ENCODE data around the gene TRDN.
"Not testable (repeated sequence)": the region's sequence is repeated elsewhere in the genome, so short reads cannot be mapped to it uniquely, and the experiment has no call there.

The TRDN gene

DNA sequence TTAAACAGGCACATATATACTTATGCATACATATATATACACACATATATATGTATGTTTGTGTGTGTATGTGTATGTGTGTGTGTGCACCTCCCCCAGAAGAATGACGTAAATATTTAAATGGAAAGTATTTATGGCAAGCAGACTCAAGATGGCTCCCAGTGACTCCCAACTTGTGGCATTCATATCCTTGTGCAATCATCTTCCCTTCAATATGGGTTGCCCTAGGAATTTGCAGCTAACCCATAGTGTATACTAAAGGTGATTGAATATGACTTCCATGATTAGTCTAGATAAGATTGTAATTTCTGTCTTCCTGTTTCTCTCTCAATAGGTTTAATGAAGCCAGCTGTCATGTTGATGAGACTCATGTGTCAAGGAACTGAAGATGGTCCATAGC lies 127.6 kb downstream of the TRDN start:
- in situ Hi-C loops (cut with HindIII; ENCODE audit: low sequenced_read_pairs), result no loop called here

DNA sequence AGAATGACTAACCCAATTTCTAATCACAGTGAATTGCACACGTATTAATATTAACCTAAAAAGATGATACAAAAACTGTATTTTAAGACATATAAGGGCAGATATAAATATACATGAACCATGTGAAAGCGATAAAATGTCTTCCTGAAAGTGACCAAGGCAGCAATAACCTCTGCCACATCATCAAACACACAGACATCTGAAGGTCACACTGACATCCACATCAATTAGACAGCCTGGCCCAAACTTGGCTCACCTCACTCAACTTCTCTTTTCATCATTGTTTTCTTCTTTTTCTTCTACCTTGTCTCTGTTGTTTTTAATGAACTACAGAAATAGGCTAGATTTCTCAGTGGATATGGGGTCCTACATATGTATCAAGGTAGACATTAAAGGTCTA lies 128.5 kb downstream of the TRDN start:
- in situ Hi-C loops (cut with HindIII; ENCODE audit: low sequenced_read_pairs), result no loop called here

DNA sequence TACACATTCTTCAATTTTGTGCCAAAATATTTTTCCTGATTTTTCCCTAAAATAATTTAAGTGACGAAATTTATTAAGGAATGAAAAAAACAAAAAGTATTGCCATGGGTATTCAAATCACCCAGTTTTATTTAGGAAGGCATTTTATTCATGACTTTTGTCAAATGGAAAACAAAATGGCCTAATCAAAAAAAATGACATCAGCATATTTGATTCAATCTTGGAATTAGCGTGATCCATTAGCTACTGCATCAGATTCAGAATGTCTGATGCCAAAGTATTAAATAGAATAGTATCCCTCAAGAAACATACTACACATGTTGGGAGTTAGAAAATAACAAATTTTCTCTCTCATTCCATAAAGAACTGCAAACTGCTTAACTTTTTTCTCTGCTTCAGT lies 129.2 kb downstream of the TRDN start:
- in situ Hi-C loops (cut with HindIII; ENCODE audit: low sequenced_read_pairs), result no loop called here

DNA sequence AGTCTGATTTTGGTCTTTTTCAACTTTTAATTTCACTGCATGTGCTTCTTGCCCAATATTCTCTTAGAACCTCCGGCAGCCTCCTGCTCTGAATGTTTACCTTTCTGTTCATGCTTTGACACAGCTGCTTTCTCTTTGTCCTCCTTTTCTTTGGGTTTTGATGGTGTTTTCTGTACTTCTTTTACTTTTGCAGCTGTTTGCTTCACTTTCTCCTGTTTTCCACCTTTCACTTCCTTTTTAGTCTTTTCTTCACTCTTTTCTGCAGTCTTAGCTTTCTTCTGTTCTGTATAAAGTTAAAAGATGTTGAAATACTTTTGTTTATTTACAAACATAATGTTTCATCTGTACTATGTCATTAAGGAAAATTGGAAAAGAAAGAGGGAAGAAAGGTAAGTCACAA lies 133.1 kb downstream of the TRDN start:
- in situ Hi-C loops (cut with HindIII; ENCODE audit: low sequenced_read_pairs), result no loop called here

DNA sequence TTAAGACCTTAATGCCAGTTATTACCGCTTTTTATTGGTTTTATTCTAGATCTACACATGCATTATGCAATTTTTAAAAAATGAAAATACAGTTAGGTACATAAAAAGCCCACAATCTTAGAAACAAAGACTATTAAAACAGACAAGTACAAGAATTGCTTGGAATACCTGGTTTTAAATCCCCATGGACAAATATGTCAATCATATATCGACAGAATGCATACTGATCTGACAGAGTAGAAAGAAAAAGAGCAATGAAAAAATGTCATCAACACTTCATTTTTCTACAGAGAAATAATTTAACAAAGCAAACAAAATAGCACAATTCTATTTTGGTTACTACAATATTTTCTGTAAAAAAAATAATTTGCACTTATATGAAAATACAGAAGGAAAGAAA lies 139.7 kb downstream of the TRDN start:
- in situ Hi-C loops (cut with HindIII; ENCODE audit: low sequenced_read_pairs), result no loop called here

DNA sequence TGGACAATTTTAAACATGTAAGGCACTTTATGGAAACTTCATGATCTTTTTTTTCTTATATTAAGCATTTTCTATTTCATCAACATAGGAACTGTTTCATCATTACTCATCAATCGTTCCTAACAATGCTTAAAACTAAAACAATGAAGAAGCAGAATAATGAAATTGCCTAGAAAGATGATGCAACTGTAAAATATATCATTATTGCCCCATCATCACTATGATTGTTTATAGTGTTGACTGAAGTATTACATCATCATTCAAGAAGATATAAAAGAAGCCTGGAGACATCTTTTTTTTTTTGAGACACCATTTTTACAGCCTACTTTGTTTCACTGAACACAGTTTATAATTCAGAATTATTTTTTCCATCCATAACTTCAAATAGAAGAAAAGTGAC lies 147.2 kb downstream of the TRDN start:
- in situ Hi-C loops (cut with HindIII; ENCODE audit: low sequenced_read_pairs), result no loop called here

DNA sequence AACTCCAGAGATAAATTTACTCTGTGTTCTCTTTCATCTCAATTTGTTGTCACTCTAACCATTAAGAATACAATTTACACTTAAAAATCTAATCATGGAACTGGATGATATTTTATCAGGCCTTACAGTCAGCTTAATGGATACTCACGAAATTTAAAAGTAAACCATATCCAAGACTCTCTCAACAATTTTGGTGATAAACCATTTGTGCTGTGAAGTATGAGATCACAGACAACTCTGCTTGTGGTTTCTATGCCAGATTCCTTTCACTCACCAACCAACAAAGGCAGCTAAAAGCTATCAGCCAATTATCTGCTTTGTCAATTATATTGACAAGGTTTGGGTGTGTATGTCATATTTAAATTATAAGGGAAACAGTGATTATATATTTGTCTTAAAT lies 155.8 kb downstream of the TRDN start:
- in situ Hi-C loops (cut with HindIII; ENCODE audit: low sequenced_read_pairs), result no loop called here

DNA sequence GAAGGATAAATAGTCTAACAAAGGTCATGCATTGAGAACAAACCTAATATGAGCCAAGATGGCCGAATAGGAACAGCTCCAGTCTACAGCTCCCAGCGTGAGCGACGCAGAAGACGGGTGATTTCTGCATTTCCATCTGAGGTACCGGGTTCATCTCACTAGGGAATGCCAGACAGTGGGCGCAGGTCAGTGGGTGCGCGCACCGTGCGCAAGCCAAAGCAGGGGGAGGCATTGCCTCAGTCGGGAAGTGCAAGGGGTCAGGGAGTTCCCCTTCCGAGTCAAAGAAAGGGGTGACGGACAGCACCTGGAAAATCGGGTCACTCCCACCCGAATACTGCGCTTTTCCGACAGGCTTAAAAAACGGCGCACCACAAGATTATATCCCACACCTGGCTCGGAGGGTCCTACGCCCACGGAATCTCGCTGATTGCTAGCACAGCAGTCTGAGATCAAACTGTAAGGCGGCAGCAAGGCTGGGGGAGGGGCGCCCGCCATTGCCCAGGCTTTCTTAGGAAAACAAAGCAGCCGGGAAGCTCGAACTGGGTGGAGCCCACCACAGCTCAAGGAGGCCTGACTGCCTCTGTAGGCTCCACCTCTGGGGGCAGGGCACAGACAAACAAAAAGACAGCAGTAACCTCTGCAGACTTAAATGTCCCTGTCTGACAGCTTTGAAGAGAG lies 164.6 kb downstream of the TRDN start:
- in situ Hi-C loops (cut with HindIII; ENCODE audit: low sequenced_read_pairs), result not testable (repeated sequence)

DNA sequence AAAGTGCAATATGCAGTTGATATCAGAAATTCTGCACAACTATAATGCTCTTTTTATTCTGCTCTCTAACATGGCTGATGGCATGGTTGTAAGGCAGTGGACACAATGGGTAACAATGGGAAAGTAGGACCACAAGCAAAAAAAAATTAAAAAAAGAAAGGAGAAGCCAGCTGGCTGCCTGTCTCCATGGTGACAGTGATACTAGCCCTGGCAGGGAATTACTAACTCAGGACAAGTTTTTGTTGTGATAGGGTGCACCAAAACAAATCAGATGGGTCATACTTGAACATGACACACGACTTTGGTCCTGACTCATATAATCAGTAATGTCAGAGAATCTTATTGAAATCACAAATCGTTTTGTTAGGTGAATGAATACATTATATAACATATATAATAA lies 169.4 kb downstream of the TRDN start:
- in situ Hi-C loops (cut with HindIII; ENCODE audit: low sequenced_read_pairs), result no loop called here

DNA sequence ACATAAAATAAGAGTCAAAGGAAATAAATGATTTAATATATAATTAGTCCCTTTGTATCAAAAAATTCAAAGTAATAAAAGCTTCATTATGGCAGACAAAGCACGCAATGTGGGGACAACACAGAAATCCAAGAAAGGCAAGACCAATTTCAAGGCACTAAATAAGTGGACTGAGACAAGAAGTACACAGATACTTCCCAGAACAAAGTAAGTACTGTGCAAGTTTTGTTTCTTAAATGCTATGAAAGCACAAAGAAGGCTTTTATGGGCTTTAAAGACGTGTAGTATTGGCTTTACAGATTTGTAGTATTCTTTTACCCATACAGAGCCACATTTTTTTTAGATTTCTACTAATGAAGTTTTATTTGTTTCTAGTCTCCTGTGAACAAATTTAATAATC lies 174.6 kb downstream of the TRDN start:
- in situ Hi-C loops (cut with HindIII; ENCODE audit: low sequenced_read_pairs), result no loop called here

DNA sequence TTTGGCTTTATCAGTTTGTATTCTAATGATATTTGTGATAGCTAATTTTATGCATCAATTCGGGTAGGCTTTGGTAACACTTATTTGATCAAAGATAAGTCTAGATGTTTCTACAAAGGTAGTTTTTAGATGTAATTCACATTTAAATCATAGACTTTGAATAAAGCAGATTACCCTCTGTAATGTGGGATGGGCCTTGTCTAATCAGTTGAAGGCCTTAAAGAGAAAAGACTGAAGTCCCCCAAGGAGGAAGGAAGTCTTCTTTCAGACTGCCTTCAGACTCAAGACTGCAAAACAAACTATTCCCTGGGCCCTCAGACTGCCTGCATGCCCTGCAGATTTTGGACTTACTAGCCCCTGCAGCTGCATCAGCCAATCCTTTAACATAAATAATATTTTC lies 178.5 kb downstream of the TRDN start:
- in situ Hi-C loops (cut with HindIII; ENCODE audit: low sequenced_read_pairs), result no loop called here

DNA sequence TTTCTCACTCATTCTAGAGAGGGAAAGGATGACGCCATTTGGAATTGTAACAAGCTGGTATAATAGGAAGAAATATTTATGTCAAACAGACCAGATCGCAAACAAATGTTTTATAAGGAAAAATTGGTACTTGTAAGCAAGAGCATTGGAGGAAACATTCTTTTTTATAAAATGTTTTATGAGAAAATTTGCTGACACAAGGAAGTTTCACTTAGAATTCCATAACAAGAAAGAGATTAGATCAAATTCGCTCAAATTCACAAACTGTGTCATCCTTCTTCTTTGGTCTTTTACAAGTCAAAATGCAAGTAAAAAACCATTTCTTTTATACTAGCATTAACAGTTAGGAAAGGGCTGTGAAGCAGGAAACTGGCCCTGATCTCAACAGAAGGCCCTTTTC lies 179.9 kb downstream of the TRDN start:
- in situ Hi-C loops (cut with HindIII; ENCODE audit: low sequenced_read_pairs), result no loop called here

DNA sequence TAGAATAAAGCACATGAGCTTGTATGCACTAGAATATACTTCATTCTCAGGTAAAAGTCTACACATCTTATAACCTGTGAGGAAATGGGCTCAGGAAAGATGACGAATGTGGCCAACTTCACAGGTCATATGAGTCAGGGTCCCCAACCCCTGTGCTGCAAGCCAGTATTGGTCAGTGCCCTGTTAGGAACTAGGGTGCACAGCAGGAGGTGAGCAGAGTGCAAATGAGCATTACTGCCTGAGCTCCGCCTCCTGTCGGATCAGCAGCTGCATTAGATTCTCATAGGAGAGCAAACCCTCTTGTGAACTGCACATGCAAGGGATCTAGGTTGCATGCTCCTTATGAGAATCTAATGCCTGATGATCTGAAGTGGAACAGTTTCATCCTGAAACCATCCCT lies 182.3 kb downstream of the TRDN start:
- in situ Hi-C loops (cut with HindIII; ENCODE audit: low sequenced_read_pairs), result no loop called here

DNA sequence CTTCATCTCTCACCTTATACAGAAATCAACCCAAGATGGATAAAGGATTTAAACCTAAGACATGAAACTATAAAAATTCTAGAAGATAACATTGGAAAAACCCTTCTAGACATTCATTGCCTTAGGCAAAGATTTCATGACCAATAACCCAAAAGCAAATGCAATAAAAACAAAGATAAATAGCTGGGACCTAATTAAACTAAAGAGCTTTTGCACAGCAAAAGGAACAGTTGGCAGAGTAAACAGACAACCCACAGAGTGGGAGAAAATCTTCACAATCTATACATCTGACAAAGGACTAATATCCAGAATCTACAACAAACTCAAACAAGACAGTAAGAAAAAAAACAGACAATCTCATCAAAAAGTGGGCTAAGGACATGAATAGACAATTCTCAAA lies 183.7 kb downstream of the TRDN start:
- in situ Hi-C loops (cut with HindIII; ENCODE audit: low sequenced_read_pairs), result not testable (repeated sequence)

DNA sequence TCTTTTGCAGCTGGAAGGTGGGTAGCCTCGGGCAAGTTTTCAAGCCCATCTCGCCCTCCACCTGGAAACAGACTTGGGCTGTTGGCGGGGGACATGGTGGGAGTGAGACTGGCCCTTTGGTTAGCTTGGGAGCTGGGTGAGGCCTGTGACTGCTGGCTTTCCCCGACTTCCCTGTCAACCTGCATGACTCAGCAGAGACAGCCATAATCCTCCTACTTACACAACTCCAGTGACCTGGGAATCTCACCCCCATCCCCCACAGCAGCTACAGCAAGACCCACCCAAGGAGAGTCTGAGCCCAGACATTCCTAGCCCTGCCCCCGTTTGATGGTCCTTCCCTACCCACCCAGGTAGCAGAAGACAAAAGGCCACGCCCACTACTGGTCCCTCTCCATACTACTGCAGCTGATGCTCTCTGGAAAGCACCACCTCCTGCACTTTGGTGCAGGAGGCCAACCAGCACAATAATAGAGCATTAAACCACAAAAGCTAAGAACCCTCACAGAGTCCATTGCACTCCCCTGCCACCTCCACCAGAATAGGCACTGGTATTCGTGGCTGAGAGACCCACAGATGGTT lies 188.4 kb downstream of the TRDN start:
- in situ Hi-C loops (cut with HindIII; ENCODE audit: low sequenced_read_pairs), result no loop called here

DNA sequence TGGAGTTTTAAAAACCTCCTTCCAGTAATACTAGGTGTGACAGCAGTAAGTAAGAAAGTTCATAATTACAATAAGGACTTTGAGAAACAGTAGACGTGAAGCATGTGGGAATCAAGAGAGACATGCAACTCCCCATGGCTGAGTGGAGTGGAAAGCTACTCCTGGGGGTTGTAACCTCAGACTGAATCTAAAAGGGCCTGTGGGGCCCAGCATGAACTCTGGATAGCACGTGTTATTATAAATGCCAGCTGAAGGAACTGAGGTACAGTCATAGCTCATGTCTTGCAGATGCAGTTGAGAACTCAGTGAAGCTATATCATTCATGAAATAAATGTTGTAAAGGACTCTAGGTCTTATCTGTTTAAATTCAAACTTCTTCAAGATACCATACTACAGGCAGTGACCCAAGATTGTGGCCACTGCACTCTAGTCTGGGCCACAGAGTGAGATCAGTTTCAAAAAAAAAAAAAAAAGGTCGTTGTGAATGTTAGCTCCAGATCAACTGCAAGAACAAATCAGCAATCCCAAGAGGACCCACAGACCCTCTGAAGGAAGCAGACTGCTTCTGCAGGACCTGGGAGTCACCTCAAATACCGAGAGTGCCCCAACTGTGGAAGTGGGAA lies 189.3 kb downstream of the TRDN start:
- in situ Hi-C loops (cut with HindIII; ENCODE audit: low sequenced_read_pairs), result no loop called here

DNA sequence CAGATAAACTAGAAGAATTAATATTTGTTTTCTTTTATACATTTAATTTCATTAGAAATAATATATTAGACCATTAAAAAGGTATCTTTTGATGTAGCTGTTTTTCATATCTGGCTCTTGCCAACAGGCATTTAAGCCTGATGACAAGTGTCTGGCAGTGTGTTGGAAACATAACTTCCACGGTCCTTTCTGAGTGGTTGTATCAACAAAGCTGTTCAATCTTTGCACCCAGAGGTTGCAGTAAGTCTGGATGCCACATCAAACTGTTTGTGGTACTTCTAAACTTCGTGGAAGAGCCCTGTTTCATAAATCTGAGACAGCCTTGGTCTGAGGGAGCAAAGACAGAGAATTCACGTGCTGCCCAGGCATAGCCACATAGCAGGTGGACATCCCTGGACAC lies 197.4 kb downstream of the TRDN start:
- in situ Hi-C loops (cut with HindIII; ENCODE audit: low sequenced_read_pairs), result no loop called here

DNA sequence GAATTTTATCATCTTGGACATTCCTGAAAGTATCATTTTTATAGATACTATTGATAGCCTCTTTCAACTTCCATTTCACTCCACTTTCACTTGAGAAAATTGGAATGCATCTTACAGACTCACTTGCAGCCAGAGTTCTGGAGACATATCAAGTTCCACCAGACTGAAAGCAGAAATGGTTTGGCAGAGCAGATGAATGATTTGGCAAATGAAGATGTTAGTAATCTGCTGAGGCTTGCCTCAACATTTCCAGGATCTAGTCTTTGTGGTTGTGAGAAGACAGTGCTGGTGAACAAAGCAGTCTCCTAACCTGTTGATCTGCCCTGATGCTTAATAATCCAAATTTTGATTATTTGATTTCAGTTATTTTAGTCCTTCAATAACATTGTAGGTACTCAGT lies 202.6 kb downstream of the TRDN start:
- in situ Hi-C loops (cut with HindIII; ENCODE audit: low sequenced_read_pairs), result no loop called here

DNA sequence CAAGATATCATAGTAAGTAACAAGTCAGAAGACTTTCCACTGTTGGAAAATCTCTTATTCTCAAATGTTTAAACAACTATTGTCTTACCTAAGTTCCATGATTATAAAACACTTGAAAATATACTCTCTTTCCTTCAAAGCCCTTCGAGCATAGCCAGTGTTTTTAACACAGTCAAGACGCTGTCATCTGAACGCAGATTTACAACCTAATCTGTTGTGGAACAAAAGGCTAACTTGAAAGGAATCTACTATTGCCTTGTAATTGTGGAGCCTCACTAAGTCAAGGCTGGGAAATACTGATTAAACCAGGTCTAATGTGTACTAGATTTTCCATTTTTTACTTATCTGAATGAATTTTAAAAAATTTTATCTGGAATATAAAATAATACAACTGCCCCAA lies 205.8 kb downstream of the TRDN start:
- in situ Hi-C loops (cut with HindIII; ENCODE audit: low sequenced_read_pairs), result no loop called here

DNA sequence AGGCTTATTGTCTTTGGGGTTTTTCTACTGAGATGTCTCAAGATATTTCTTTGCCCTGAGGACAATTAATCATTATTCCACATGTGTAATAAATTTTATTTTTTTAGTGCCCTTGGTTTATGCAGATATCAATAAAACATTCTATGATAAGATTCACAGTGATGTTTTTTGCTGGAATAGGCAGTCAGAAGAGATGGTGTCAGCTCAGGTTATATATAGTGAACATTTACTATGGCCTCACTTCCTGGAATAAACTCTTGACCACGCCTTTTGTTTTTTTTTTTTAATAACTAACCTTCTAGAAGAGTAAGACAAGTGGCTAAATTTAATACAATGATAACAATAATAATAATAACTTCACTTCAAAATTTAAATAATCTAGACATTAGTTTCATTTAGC lies 209.7 kb downstream of the TRDN start:
- in situ Hi-C loops (cut with HindIII; ENCODE audit: low sequenced_read_pairs), result no loop called here

DNA sequence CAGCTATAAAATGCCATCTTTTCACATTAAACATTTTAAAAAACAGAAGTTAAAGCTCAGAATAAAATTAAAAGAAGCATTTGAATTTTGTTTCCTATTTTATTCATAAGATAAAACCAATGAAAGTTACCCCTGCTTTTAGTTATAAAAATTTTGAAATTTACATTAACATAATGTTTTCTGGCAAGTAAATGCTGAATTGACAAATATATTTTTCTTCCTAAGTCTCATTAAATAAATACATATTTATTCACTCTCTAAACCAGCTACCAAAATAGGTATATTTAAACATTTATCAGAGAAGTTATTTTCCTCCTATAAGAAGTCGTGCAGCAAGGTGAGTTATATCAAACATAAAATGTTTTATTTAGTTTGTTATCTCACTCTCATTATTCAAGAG lies 213.6 kb downstream of the TRDN start:
- in situ Hi-C loops (cut with HindIII; ENCODE audit: low sequenced_read_pairs), result no loop called here

DNA sequence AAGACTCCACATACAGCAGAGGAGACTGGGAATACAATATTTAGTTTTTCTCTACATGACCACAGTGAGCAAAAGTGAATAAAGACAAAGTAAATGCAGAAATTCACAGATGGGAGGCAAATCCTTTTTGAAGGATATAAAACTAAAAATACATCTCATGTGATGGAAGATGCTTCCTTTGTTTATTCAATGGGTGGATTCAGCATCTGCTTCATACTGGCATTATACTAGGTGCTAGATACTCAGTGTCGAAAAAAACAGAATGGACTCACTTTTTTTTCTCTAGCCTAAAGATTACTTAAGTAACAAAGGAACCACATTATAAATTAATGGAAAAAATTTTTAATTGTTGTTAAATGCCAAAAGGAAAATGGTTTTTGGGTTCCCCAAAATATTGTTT lies 216.2 kb downstream of the TRDN start:
- in situ Hi-C loops (cut with HindIII; ENCODE audit: low sequenced_read_pairs), result no loop called here

DNA sequence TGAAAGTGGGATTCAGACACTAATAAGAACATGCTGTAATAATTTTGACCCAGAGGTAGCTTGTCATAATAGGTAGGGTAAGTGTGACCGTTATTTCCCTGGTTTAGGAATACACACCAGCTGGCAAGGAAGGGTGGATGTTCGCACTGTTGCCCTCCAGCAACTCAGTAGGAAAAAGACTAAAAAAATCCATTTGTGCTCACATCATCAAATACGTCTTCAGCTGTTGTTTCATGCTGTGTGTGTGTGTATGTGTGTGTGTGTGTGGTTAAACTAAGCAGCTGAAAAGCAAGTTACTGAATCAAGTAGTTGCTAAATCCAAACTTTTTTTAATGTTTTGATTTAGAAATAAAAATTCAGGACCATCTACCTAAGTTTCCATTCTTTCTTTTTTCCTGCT lies 218.7 kb downstream of the TRDN start:
- in situ Hi-C loops (cut with HindIII; ENCODE audit: low sequenced_read_pairs), result no loop called here

Data from endothelial cell of hepatic sinusoid (primary cell).